ENCODE data around the gene CCDC124.
"Not testable (repeated sequence)": the region's sequence is repeated elsewhere in the genome, so short reads cannot be mapped to it uniquely, and the experiment has no call there.

The CCDC124 gene

GRCh38 chr19:17954401-17954800 lies 21.6 kb downstream of the CCDC124 start:
- DNase-seq, result no peak

DNA sequence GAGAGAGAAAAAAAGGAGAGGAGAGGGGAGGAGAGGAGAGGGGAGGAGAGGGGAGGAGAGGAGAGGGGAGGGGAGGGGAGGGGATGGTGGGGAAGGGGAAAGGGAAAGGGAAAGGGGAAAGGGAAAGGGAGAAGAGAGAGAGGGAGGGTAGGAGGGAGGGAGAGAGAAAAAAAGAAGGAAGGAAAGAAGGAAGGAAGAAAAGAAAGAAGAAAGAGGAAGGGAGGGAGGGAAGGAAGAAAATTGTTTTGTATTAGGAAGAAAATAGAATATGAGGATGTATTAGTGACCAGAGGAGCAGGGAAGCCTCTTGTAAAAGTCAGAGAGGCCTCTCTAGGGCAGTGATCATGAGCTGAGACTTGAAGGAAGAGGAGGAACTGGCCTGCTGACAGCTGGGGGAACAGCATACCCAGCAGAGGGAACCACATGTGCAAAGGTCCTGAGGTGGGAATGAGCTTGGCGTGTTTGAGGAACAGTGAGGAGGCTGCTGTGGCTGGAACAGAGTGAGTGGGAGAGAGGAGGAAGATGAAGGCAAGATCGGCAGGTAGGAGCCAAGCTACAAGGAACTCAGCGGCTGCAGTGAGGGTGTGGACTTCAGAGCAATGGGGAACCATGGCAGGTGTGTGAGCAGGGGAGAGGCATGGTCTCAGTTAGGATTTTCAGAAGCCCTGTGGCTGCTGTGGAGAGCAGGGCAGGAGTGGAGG lies 24.5 kb downstream of the CCDC124 start:
- no peak for DNase-seq

GRCh38 chr19:17957885-17958284 lies 25.1 kb downstream of the CCDC124 start:
- DNase-seq, result no peak

- DNase-seq, result no peak
These were observed 31.3 kb downstream of the CCDC124 start for GRCh38 chr19:17963936-17964691.

DNA sequence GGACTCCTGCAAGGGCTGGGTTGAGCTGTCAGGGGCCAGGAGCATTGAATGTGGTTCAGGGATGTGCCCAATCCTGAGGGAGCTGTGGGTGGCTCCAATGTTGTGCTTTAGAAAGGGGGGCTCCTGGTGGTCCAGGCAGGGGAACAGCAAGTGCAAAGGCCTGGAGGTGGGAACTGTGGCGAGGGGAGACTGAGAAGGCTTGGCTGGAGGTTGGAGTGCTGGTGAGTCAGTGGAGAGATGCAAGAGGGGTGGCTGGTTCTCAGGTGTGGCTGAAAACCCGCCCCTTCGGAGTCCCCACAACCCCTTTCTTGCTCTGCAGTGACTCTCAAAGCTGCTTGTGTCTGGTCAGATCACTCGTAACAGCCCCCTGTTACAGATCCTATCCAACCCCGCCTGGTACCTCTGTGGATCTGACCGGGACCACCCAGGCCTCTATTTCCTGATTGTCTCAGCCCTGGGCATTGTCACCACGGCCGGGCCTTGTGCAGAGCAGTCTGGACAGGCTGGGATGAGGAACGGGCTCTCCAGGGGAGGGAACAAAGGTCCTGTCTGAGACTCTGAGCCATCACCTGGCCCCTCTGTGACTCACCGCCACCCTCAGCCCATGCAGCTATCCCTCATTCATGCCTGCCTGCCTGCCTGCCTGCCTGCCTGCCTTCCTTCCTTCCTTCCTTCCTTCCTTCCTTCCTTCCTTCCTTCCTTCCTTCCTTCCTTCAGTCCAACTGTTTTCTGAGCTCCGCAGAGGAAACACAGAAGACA lies 32.7 kb downstream of the CCDC124 start:
- DNase-seq, result no peak

DNA sequence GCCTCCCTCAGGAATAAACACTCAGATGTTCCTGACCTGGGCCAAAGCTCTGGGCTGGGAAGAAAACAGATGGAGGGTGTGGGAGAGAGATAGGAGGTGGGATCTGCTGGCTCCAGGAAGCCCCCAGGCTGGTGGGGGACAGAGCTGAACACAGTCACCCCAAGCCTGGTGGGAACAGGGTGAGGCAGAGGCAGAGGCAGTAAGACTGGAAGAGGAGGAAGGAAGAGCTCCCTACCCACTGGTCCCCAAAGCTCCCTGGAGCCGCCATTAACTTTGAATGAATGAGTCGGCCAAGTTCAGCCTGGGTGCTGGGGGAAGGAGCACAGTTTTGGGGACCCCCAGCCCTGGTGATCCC lies 33.3 kb downstream of the CCDC124 start:
- DNase-seq, result no peak

- no peak for DNase-seq
These were observed 33.9 kb downstream of the CCDC124 start, which contains the start of gene KCNN1 for GRCh38 chr19:17966550-17967256. KCNN1 (plus strand) TSS chr19:17967107; CDS start chr19:17973889, 6,782 bp downstream.

- DNase-seq, result no peak
These were observed 34.6 kb downstream of the CCDC124 start for GRCh38 chr19:17967257-17968051.

DNA sequence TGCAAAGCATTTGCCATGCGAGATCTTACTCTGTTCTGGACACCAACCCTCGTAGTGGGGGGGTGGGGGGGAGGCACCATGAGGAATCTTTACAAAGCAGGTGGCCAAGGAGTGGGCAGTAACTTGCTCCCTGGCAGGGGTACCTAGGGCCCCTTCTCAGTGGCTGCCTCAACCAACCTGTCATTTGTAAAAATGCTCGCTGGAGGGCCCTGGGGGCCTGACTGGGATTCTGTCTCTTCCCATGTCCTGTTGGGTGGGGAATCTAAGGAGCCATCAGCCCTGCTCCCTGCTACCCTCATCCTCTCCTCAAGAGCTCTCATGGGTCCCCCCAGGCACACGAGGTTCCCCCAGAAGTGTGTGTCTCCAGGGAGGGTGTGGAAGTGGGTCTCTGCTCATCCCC lies 35.5 kb downstream of the CCDC124 start:
- DNase-seq, result no peak

DNA sequence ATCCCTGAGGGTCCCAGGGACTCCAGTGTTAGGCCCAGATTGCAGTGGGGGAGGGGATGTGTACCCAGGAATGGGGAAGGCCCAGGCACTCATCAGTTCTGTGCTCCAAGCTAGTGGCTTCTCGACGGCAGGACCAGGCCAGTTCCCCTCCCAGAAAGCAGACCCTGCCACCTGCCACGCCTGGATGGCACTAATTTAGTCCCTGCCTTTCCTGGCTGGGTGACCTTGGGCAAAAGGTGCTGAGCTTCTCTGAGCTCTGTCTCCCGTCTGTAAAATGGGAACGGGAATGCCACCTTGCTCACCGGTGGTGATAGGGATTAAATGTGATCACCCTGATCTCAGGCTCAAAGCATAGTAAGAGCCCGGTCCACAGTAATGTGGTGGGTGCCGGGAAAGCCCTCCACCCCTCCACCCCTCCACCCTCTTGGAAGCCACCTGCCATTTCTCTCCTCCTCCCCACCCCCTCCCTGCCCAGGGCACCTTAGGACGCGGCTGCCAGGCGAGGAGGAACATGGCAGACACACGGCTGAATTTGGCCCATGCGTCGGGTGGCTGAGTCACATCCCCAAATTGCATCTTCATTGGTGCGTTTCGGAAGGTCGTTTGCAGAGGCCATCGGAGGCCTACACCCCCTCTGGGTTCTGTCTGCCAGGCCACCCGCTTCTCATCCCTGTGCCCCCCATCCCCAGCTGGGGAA lies 36.4 kb downstream of the CCDC124 start:
- DNase-seq, result no peak

DNA sequence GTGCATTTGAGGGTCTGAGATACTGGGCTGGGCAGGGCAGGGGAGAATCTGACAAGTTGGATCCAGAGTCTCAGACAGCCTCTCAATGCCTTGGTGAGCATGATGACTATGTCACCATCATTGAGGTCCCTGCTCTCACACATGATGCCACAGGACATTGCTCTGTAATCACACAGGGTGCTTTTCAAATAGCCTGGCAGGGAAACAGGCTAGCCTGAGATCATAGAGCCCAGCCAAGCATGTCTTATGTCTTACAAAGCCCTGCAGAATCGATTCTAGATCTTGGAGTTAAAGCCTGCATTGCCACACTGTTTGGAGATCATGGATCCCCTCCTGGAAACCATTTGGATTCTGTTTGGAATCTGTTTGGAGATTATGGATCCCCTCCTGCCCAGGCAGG lies 39.4 kb downstream of the CCDC124 start:
- DNase-seq, result no peak

DNA sequence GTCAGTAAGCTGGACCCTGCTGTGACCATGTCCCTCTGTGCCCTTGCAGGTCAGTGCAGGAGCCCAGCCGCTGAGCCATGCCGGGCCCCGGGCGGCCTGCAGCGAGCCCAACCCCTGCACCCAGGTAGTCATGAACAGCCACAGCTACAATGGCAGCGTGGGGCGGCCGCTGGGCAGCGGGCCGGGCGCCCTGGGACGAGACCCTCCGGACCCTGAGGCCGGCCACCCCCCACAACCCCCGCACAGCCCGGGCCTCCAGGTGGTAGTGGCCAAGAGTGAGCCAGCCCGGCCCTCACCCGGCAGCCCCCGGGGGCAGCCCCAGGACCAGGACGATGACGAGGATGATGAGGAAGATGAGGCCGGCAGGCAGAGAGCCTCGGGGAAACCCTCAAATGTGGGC lies 40.9 kb downstream of the CCDC124 start:
- no peak for DNase-seq

DNA sequence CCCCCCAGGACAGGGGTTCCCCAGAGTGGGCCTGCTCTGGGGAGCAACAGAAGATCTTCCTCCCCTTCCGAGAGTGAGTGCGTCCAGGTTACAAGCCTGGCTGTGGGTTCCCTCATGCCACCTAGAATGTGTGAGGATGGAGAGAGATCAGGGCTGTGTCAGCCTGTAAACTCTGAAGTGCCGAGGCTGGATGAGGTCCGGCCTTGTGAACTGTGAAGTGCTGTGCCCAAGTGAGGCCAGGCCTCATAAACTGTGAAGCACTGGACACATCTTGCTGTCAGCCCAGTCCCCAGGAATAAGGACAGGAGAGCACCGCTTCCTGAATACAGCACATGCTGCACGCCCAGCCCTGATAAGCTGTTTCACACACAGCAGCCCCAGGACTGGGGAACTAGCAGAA lies 41.7 kb downstream of the CCDC124 start:
- DNase-seq, result no peak

GRCh38 chr19:17975032-17975431 lies 42.2 kb downstream of the CCDC124 start:
- no peak for DNase-seq

DNA sequence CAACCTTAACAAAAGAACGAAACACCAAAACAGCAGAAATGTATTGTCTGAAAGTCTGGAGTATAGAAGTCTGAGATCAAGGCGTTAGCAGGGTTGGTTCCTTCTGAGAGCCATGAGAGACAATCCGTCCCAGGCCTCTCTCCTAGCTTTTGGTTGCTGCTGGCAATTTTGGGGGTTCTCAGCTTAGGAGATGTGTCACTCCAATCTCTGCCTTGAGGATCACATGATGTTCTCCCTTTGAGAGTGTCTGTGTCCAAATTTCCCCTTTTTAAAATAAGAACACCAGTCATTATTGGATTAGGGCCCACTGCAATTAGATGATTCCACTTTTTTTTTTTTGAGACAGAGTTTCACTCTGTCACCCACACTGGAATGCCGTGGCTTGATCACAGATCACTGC lies 44.2 kb downstream of the CCDC124 start:
- DNase-seq, result no peak

GRCh38 chr19:17977488-17977887 lies 44.7 kb downstream of the CCDC124 start:
- DNase-seq, result no peak

GRCh38 chr19:17981611-17982010 lies 48.8 kb downstream of the CCDC124 start:
- no peak for DNase-seq

DNA sequence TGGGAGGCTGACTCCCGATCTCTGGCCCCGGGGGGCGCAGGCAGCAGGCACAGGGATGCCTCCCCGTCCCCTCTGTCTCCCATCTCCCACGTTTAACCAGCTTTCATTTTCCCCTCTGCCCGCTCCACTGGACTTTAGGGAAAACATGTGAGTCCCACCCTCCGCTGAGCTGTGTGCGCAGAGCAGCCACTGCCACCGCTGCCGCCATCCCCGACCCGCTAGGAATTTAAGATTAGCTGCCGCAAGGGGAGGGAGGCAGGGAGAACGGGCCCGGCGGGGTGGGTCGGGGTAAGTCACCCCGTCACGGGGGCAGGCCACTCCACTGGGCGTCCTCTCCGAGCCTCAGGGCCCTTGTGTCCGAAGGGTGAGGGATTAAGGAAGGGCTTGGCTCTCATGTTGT lies 49.6 kb downstream of the CCDC124 start:
- DNase-seq, result no peak

GRCh38 chr19:17985037-17985818 lies 52.4 kb downstream of the CCDC124 start:
- no peak for DNase-seq

- not testable (repeated sequence) for DNase-seq
These were observed 53.8 kb downstream of the CCDC124 start for GRCh38 chr19:17986569-17986968.

- DNase-seq, result no peak
These were observed 55.3 kb downstream of the CCDC124 start for GRCh38 chr19:17988161-17988560.

Measured in NCI-H2029 treated with DMSO at 0.1 percent for 48 hours (cell line).